Hematopoietic multipotent progenitor cell (in vitro differentiated cells): ENCODE results near the gene FASTKD3. TPM values are rescaled to one million over a fixed set of nuclear protein-coding genes. Genes with fewer than 3 reads are reported as not detected.
A peak's percentile ranks its signal among the peaks of the same experiment; 100 is the strongest.
"Not testable (repeated sequence)": the region's sequence is repeated elsewhere in the genome, so short reads cannot be mapped to it uniquely, and the experiment has no call there.

Source experiments
- DNase-seq, 3 donors: peaks; one replicate each; pipeline ENCODE4 v3.0.0-alpha.2; 2011 to 2015; ENCODE audit warnings: low read depth in 2 of 3, low spot score in 2 of 3
- total RNA-seq: library from RNA; depleted of rRNA; stranded (reverse); fragments of >200 nt; gene quantifications from one replicate; pipeline ENCODE4 v1.2.3, GENCODE V29; 2012

Gene FASTKD3, protein sequence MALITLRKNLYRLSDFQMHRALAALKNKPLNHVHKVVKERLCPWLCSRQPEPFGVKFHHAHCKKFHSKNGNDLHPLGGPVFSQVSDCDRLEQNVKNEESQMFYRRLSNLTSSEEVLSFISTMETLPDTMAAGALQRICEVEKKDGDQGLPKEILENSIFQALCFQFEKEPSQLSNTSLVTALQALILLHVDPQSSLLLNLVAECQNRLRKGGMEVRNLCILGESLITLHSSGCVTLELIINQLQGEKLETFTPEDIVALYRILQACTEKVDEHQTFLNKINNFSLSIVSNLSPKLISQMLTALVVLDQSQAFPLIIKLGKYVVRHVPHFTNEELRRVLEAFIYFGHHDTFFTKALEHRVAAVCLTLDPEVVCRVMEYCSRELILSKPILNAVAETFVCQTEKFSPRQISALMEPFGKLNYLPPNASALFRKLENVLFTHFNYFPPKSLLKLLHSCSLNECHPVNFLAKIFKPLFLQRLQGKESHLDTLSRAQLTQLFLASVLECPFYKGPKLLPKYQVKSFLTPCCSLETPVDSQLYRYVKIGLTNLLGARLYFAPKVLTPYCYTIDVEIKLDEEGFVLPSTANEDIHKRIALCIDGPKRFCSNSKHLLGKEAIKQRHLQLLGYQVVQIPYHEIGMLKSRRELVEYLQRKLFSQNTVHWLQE
- 4.6 TPM for total RNA-seq

DNA sequence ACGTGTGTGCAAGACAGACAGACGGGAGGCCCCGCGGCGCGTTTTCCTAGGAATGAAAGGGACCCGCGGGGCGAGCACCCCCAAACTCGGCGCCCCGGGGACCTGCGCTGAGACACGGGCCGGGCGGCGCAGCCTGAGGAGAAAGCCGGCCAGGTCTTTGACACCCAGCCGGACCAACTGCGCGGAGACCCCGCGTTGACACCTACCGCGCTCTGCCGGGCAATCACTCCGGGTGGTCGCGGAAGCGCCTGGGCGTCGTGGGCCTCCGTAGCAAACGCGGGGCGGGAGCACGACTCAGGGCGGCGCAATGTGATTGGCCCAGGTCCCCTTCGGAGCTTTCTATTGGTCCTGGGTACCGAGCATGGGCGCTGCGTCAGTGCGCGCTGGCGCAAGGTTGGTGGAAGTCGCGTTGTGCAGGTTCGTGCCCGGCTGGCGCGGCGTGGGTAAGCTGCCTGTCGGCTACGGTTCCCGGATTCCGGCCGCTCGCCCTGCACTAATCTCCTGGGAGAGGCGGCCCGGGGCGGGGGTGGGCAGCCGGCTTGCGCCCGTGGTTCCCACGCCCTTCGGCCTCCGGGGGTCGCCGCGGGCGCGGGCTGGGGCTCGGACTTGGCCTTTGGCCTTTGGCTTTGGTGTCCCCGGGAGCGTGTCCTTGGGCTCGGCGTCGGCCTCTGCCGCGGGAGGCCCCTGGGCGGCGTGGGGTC is at the start of gene FASTKD3, which contains the start of gene MTRR:
Gene FASTKD3, minus strand, starts transcription at position 259 of the 701 bp plus-strand sequence. CDS start 948 bp downstream, outside the sequence.
Gene MTRR, plus strand, starts transcription at position 376 of the 701 bp plus-strand sequence. CDS start 1,647 bp downstream, outside the sequence.
- DNase-seq: peak; percentile 77 to 94 (median 92)

DNA sequence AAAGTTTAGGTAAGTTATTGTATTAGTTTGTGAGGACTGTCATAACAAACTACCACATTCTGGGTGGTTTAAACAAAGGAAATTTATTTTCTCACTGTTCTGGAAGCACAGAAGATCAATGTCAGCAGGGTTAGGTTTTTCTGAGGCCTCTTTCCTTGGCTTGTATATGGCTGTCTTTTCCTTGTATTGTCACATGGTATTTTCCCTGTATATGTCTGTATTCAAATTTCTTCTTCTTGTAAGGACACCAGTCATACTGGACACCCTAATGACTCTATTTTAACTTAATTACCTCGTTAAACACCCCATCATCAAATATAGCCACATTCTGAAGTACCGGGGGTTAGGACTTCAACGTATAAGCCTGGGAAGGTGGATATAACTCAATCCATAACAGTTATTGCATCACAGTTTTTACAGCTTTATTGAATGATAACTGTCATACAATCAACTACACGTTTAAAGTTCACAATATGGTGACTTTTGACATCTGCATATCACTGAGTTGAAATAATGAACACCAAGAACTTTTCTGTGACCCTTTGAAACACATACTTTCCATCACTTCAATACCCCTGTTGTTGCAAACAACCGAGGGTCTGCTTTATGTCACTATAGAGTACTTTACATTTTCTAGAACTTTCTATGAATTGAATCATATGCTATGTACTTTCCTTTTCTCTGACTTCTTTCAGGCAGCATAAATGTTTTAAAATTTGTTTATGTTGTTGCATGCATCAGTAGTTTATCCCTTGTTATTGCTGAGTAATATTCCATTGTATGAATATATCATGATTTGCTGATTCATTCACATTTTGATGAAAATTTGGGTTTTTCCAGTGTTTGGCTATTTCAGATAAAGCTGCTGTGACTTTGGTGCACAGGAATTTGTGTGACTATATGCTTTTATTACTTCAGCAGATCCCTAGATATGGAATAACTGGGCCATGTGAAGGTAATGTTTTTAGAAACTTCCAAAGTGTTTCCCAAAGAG is 48.6 kb upstream of the FASTKD3 start:
- DNase-seq: no peak

DNA sequence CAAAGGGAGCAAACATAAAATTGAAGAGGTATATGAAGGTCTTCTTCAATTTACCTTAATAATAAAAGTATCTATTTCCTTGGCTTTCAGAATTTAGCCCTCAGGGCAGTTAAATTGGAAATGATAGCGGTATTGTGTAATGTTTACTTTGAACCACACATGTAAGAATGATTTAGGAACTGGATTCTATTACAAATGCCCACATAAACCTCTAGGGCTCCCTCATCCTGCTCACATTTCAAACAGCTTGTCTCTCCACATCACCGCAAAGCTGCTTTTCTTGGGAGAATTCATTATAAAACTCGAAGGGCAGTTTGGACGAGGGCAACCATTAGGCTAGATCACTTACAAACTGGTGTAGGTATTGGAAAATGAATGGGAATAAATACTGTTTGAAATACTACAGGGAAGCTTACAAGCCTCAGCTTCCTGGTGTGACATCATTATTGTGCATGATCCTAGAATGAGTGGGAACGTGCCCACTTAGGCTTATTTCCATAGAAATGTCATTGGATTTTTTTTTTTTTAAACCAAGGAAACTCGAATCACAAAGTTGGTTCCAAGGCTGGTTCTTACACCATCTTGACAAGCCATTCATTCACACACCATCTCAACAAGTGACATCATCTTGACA is 47.5 kb upstream of the FASTKD3 start:
- no peak for DNase-seq

DNA sequence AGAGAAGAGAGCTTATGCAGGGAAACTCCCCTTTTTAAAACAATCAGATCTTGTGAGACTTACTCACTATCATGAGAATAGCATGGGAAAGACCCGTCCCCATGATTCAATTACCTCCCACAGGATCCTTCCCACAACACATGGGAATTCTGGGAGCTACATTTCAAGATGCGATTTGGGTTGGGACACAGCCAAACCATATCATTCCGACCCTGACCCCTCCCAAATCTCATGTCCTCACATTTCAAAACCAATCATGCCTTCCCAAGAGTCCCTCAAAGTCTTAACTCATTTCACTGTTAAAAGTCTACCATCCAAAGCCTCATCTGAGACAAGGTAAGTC is 42.6 kb upstream of the FASTKD3 start:
- DNase-seq: not testable (repeated sequence)

DNA sequence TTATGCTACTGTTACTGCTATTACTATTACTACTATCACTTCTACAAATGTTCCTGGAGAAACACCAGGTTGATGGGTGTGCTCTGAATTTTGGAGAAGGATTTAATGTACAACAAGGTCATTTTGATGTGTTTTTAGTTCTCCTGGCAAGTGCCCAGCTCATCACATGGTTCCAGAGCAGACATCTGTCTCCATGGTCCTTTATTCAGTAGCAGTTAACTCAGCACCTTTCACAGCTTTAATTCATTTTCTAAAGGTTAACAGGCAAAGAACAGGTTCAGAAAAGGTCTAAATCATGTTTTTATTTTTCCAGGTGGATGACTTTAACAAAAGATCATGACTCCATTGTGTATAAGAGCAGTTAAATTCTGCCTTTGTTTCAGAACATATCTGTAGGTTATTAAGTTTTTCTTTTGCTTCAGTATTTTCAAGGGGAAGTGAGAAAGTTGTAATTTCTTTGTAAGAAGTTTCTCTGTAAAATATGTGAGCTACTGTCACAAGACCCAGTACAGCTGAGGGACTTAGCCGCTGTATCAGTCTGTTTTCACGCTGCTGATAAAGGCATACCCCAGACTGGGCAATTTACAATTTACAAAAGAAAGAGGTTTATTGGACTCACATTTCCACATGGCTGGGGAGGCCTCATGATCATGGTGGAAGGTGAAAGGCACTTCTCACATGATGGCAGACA is 42.1 kb upstream of the FASTKD3 start:
- DNase-seq: no peak

DNA sequence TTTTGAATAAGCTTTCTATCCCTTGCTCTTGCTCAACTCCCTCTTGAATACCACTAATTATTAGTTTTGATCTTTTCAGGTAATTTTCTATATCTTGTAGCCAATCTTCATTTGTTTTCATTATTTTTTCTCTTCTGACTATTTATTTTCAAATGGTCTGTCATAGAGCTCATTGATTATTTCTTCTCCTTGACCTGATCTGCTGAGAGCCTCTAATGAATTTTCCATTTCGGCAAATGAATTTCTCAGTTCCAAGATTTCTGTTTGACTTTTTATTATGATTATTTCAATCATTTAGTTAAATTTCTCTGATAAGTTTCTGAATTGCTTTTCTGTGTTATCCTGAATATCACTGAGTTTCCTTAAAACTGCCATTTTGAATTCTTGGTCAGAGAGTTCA is 39.5 kb upstream of the FASTKD3 start:
- DNase-seq: no peak

DNA sequence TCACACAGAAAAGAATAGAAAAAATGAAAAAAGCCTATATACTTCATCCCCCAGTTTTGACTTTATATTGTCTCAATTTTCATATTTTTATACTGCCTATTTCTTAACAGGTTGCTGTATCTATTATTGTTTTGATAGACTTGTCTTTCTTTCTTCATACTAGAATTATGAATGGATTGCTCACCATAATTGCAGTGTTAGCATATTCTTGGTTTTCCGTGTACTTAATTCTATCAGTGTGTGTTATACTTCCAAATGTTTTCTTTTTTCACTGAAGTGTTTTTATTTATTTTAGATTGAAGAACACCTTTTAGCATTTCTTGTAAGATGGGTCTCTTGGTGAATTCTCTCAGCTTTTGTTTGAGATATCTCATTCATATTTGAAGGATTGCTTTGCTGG is 38.8 kb upstream of the FASTKD3 start:
- no peak for DNase-seq

DNA sequence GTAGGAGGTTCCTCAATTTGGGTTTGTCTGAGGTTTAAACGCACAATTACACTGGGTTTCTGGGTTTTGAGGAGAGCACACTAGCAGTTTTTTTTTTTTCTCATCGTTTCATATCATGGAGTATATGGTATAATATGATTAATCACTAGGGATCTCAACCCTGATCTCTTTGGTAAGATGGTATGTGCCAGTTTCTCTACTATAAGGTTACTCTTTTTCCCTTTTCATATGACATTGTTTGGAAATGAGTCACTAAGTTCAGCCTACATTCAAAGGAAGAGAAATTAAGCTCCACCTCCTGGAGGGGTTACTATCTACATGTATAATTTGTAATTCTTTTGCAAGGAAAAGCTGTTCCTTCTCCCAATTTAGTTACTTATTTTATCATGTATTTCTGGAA is 35.3 kb upstream of the FASTKD3 start:
- no peak for DNase-seq

DNA sequence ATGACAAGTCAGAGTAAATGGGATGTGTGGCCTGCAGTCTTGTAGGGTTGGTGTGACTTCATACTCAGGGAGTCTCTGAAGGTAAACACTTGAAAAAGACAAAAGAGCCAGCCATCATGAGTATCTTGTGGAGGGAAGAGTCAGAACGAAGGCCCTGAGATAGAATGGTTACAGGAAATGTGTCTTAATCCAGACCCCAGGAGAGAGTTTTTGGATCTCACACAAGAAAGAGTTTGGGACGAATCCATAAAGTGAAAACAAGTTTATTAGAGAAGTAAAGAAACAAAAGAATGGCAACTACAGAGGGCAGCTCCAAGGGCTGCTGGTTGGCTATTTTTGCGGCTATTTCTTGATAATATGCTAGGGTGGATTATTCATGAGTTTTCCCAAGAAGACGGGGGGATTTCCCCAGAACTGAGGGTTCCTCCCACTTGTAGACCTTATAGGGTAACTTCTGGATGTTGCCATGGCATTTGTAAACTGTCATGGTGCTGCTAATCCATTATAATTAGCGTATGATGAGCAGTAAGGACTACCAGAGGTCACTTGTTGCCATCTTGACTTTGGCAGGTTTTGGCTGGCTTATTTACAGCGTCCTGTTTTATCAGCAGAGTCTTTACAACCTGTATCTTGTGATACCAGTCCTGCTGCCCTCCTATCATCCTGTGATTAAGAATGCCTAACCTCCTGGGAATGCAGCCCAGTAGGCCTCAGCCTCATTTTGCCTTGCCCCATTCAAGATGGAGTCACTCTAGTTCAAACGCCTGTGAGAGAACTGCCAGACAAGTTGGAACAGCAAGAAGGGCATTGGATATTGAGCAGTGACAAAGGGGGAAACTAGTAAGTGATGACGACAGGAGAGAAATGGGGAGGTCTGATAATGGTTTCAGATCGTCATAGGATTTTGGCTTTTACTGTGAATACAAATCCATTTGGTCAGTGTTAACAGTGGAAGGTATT is 34.1 kb upstream of the FASTKD3 start:
- no peak for DNase-seq

DNA sequence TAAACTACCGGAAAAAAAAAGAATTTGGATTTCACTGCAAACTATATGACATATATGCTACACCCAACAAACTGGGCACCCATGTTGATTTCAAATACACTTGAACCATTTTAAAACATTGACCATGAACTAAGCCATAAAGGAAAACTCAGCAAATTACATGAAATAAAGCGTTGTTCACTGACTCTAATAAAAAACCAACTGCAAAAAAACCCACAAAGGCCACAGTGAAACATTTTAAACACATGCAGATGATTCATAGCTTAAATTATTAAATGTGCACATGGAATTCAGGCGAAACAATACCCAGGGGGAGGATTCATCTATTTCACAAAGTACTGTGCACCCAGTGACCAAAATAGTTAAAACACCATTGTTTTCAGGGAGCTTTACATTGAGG is 33.4 kb upstream of the FASTKD3 start:
- DNase-seq: no peak

DNA sequence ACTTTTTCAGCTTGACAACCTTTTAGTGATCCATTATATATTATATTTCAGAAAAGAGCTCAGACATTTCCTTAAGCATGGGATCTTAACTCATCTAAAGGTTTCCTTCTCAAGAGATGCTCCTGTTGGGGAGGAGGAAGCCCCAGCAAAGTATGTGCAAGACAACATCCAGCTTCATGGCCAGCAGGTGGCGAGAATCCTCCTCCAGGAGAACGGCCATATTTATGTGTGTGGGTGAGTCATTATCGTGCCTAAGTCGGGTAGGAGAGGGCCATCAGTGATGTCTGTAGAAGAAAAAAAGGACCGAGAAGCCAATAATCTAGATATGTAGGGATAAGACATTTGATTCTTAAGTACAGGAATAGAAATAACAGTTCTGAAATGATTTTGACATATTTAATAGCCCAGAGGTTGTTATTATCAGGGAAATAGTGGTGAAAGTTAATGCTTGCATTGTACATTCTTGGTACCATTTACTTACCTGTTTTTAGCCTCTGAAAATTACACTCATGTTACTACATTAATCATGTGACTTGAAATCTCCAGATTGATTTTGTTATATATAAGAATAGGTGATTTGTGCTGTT is 28.3 kb upstream of the FASTKD3 start:
- DNase-seq: peak in 2 of 3 donors; percentile 14 to 44

DNA sequence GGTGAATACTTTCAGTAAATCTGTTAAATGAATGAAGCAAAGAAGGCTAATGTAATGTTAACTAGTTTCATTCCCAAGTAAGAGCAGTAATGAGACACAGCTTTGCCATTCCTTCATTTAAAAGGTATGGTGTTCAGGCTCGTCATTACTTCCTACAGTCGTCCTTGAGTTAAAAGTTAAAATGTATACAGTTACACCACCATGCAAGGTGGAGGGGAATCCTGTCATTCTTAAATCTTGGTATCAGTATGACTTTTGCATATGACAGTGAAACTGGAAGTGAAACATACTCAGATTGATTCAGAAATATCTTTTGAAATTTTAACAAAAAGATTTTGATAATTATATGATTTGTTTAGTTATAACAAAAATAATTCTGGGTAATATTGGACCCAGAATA is 26.0 kb upstream of the FASTKD3 start:
- no peak for DNase-seq

DNA sequence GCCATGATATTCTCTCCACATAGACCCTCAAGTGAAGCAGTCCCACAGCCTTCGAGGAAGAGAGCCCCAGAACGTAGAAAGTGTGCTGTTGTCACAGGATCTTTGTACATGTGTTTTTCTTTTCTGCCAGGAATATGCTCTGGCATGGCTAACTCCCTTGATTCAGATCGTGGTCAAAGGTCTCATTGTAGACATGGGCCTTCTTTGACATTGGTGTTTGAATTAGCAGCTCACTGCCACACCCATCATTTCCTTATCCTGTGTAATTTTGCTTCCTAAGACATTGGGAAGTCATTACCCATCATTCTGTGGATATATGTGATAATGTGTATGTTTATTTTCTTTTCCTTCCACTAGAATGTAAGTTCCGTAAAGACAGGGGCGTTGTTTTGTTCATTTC is 25.6 kb upstream of the FASTKD3 start:
- no peak for DNase-seq

DNA sequence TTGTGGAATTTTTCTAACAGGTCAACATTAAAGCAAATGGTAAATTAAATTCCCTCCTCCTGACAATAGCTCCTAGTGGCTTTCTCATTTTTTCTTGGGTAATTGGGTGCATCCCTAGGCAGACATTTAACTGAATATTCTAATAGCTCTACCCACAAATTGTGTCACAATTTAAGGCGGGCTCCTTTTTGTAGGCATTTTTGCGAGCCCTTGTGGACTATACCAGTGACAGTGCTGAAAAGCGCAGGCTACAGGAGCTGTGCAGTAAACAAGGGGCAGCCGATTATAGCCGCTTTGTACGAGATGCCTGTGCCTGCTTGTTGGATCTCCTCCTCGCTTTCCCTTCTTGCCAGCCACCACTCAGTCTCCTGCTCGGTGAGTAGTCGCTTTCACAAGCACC is 20.1 kb upstream of the FASTKD3 start:
- no peak for DNase-seq

DNA sequence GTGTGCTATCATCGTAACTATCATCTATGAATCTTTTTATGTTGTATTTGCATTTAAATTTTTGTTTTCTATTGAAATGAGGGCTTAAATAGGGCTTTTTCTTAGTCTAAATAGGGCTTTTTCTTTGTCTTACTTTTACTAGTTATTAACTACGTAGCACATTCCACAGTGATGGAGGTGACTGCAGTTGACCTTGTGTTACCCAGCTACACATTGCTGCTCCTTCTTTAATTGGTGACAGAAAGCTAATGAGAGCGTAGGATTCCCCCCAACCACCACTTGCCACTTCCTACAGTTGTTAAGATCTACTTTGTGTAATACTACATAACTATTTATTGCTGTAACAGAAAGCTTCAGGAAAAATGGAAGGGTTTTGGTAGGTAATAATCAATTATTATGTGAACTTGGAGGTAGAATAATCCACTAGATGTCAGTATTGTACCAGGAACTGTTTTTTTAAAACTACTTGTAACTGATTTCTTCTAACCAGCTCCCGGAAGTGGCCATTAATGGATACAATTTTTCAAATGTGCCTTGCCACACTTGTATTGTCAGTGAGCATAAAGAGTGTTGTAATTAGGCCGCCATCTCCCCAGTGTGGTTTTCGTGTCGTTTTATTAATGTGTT is 18.1 kb upstream of the FASTKD3 start:
- peak in 2 of 3 donors; percentile 18 to 66 for DNase-seq

DNA sequence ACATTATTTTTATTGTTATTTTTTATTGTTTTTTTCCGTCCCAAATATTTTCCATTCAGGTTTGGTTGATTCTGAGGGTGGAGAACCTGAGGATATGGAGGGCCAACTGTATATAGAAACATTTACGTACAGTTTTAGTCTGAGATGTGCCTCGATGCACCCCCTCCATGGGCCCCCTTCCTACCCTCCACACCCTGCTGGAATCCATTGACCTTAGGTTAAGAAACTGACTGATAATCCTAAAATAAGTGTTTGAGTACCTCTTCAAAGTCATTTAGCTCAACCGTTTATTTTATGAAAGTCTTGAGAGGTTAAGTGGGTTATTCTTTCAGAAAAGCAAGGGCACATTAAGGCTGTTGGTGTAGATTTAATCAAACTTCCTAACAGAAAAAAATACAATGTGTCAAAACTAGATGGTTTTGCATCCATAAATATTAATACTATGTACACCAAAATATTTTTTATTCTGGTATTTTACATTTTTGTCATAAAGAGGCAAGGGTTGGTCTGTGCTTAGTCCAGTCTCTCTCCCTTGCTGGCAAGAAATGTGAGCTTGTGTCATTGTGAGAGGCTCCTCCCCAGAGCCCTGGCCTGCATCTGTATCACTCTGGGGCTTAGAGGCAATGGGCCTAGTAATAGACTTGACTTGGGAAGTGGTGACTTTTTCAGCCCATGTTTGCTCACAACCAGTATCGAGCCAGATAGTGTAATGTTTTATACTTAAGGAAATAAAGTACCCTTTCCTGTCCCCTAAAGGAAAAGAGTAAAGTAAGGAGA is 15.8 kb upstream of the FASTKD3 start:
- DNase-seq: no peak

DNA sequence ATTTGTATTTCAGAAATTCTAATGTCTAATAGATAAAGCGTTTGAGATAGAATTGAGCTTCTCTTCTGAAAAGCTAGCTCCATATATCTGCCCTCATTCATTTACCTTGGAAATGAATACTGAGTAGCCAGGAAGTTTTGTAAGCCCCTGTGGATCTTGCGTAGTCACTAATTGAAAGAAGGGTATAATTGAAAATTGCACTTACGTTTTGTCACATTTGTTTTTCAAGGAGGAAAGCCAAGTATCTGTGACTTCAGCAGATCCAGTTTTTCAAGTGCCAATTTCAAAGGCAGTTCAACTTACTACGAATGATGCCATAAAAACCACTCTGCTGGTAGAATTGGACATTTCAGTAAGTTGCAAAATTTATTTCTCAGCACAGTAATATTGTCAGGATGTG is 14.1 kb upstream of the FASTKD3 start:
- no peak for DNase-seq
